BLaER1 (cell line): Measurements from ENCODE around the gene CTXN3.

Experiments
- H3K27ac ChIP-seq: shearing (Covaris generic); formaldehyde crosslinking; 2 replicates; pipeline ENCODE4 v1.8.1; 2022
- H3K27me3 ChIP-seq: shearing (Covaris generic); formaldehyde crosslinking; 2 replicates; pipeline ENCODE4 v1.8.1; 2022
- H3K36me3 ChIP-seq: shearing (Covaris generic); formaldehyde crosslinking; 2 replicates; pipeline ENCODE4 v1.8.1; 2022
- H3K4me1 ChIP-seq: shearing (Covaris generic); formaldehyde crosslinking; 2 replicates; pipeline ENCODE4 v1.8.1; 2022
- H3K4me2 ChIP-seq: shearing (Covaris generic); formaldehyde crosslinking; 2 replicates; pipeline ENCODE4 v1.8.1; 2022
- H3K4me3 ChIP-seq: shearing (Covaris generic); formaldehyde crosslinking; 2 replicates; pipeline ENCODE4 v1.8.1; 2022
- H3K9ac ChIP-seq: shearing (Covaris generic); formaldehyde crosslinking; 2 replicates; pipeline ENCODE4 v1.8.1; 2022
- H3K9me3 ChIP-seq: shearing (Covaris generic); formaldehyde crosslinking; 2 replicates; pipeline ENCODE4 v1.8.1; 2022
- H4K20me1 ChIP-seq: shearing (Covaris generic); formaldehyde crosslinking; 2 replicates; pipeline ENCODE4 v1.8.1; 2022
- Cebpa-rat ChIP-seq: shearing (Covaris generic); IDR thresholded peaks from 2 replicates; pipeline ENCODE4 v1.8.1; 2022

CTXN3 gene

GRCh38 chr5:127649018-127649439, at the start of gene CTXN3:
Gene CTXN3 (plus strand): TSS chr5:127649082. CDS start chr5:127657522, 8,440 bp downstream.
- no peaks in the 10 kb centered on the region for H3K9me3 ChIP-seq
- H3K27ac ChIP-seq = no peak within 1 kb of the TSS
- H3K36me3 ChIP-seq = no peaks in the 10 kb centered on the region
- no peaks in the 10 kb centered on the region for H3K4me1 ChIP-seq
- no peak within 1 kb of the TSS for H3K9ac ChIP-seq
- no peak for TF ChIP-seq Cebpa-rat
- no peak within 1 kb of the TSS for H3K4me2 ChIP-seq
- H3K27me3 ChIP-seq = no peaks in the 10 kb centered on the region
- no peaks in the 10 kb centered on the region for H4K20me1 ChIP-seq
- H3K4me3 ChIP-seq = no peak within 1 kb of the TSS

GRCh38 chr5:127599320-127599719, 49.6 kb upstream of the CTXN3 start:
- H3K4me1 ChIP-seq = peaks cover 11% of the 10 kb centered on the region; the same call in 1 of the 2 replicates
- H3K4me3 ChIP-seq = no peak overlapping the region
- no peak overlapping the region for H3K27ac ChIP-seq
- H3K9ac ChIP-seq = no peak overlapping the region
- no peaks in the 10 kb centered on the region for H3K27me3 ChIP-seq
- H3K4me2 ChIP-seq = no peak overlapping the region
- TF ChIP-seq Cebpa-rat = no peak
- no peaks in the 10 kb centered on the region for H3K36me3 ChIP-seq
- no peaks in the 10 kb centered on the region for H4K20me1 ChIP-seq
- H3K9me3 ChIP-seq = peaks cover 6% of the 10 kb centered on the region; the same call in 1 of the 2 replicates

GRCh38 chr5:127599847-127600246, 49.0 kb upstream of the CTXN3 start:
- H3K27ac ChIP-seq = no peak overlapping the region
- H3K36me3 ChIP-seq = no peaks in the 10 kb centered on the region
- peaks cover 6% of the 10 kb centered on the region; the same call in 1 of the 2 replicates for H3K9me3 ChIP-seq
- no peak for TF ChIP-seq Cebpa-rat
- H3K4me1 ChIP-seq = peaks cover 11% of the 10 kb centered on the region; the same call in 1 of the 2 replicates
- no peaks in the 10 kb centered on the region for H3K27me3 ChIP-seq
- no peaks in the 10 kb centered on the region for H4K20me1 ChIP-seq
- no peak overlapping the region for H3K4me3 ChIP-seq
- H3K9ac ChIP-seq = no peak overlapping the region
- H3K4me2 ChIP-seq = no peak overlapping the region

GRCh38 chr5:127601111-127601510, 47.8 kb upstream of the CTXN3 start:
- Histone ChIP-seq H3K27ac (no peak overlapping the region), H3K4me3 (no peak overlapping the region), H3K27me3 (no peaks in the 10 kb centered on the region), H3K9ac (no peak overlapping the region), H3K4me2 (no peak overlapping the region), H3K4me1 (peaks cover 11% of the 10 kb centered on the region; the same call in 1 of the 2 replicates), H3K36me3 (no peaks in the 10 kb centered on the region), H3K9me3 (peaks cover 6% of the 10 kb centered on the region; the same call in 1 of the 2 replicates), H4K20me1 (no peaks in the 10 kb centered on the region)
- no peak for TF ChIP-seq Cebpa-rat

- H3K9me3 ChIP-seq = peaks cover 6% of the 10 kb centered on the region; the same call in 1 of the 2 replicates
- no peaks in the 10 kb centered on the region for H4K20me1 ChIP-seq
- no peak overlapping the region for H3K27ac ChIP-seq
- peaks cover 11% of the 10 kb centered on the region; the same call in 1 of the 2 replicates for H3K4me1 ChIP-seq
- no peaks in the 10 kb centered on the region for H3K36me3 ChIP-seq
- no peak overlapping the region for H3K4me3 ChIP-seq
- H3K9ac ChIP-seq = no peak overlapping the region
- no peak for TF ChIP-seq Cebpa-rat
- no peak overlapping the region for H3K4me2 ChIP-seq
- no peaks in the 10 kb centered on the region for H3K27me3 ChIP-seq
These were observed 47.3 kb upstream of the CTXN3 start for GRCh38 chr5:127601601-127602000.

- no peak for TF ChIP-seq Cebpa-rat
- peaks cover 6% of the 10 kb centered on the region; the same call in 1 of the 2 replicates for H3K9me3 ChIP-seq
- H3K27ac ChIP-seq = no peak overlapping the region
- no peak overlapping the region for H3K4me2 ChIP-seq
- H3K36me3 ChIP-seq = no peaks in the 10 kb centered on the region
- no peaks in the 10 kb centered on the region for H4K20me1 ChIP-seq
- no peak overlapping the region for H3K9ac ChIP-seq
- H3K27me3 ChIP-seq = no peaks in the 10 kb centered on the region
- peaks cover 11% of the 10 kb centered on the region; the same call in 1 of the 2 replicates for H3K4me1 ChIP-seq
- H3K4me3 ChIP-seq = no peak overlapping the region
These were observed 46.4 kb upstream of the CTXN3 start for GRCh38 chr5:127602481-127602880.

- no peak for TF ChIP-seq Cebpa-rat
- H3K4me3 ChIP-seq = no peak overlapping the region
- no peaks in the 10 kb centered on the region for H3K36me3 ChIP-seq
- no peak overlapping the region for H3K4me2 ChIP-seq
- peaks cover 11% of the 10 kb centered on the region; the same call in 1 of the 2 replicates for H3K4me1 ChIP-seq
- no peaks in the 10 kb centered on the region for H4K20me1 ChIP-seq
- no peaks in the 10 kb centered on the region for H3K27me3 ChIP-seq
- H3K27ac ChIP-seq = no peak overlapping the region
- H3K9ac ChIP-seq = no peak overlapping the region
- no peaks in the 10 kb centered on the region for H3K9me3 ChIP-seq
These were observed 45.7 kb upstream of the CTXN3 start for GRCh38 chr5:127602896-127603844.

GRCh38 chr5:127608077-127608660, 40.7 kb upstream of the CTXN3 start:
- H3K4me1 ChIP-seq = 0 out of 2 replicates have a peak, but pooled peaks cover 6% of the 10 kb centered on the region
- no peak overlapping the region for H3K4me3 ChIP-seq
- H3K27ac ChIP-seq = no peak overlapping the region
- no peak overlapping the region for H3K4me2 ChIP-seq
- no peaks in the 10 kb centered on the region for H3K27me3 ChIP-seq
- TF ChIP-seq Cebpa-rat = no peak
- no peaks in the 10 kb centered on the region for H3K9me3 ChIP-seq
- H3K36me3 ChIP-seq = no peaks in the 10 kb centered on the region
- H4K20me1 ChIP-seq = no peaks in the 10 kb centered on the region
- H3K9ac ChIP-seq = no peak overlapping the region

GRCh38 chr5:127609011-127609410, 39.9 kb upstream of the CTXN3 start:
- Histone ChIP-seq H3K9me3 (no peaks in the 10 kb centered on the region), H3K4me2 (no peak overlapping the region), H3K4me3 (no peak overlapping the region), H4K20me1 (no peaks in the 10 kb centered on the region), H3K36me3 (no peaks in the 10 kb centered on the region), H3K4me1 (0 out of 2 replicates have a peak, but pooled peaks cover 6% of the 10 kb centered on the region), H3K27ac (no peak overlapping the region), H3K27me3 (no peaks in the 10 kb centered on the region), H3K9ac (no peak overlapping the region)
- no peak for TF ChIP-seq Cebpa-rat

- Histone ChIP-seq H3K9me3 (no peaks in the 10 kb centered on the region), H3K4me3 (no peak overlapping the region), H3K27ac (no peak overlapping the region), H3K36me3 (no peaks in the 10 kb centered on the region), H4K20me1 (no peaks in the 10 kb centered on the region), H3K27me3 (no peaks in the 10 kb centered on the region), H3K4me1 (0 out of 2 replicates have a peak, but pooled peaks cover 6% of the 10 kb centered on the region), H3K4me2 (no peak overlapping the region), H3K9ac (no peak overlapping the region)
- no peak for TF ChIP-seq Cebpa-rat
These were observed 38.9 kb upstream of the CTXN3 start for GRCh38 chr5:127609957-127610356.
